GM18907 (cell line): Measurements from ENCODE around the gene TMEM178B.

Source experiments
- ATAC-seq: cut with Tn5 transposase; IDR thresholded peaks from one replicate; pipeline ENCODE4 v1.9.1; 2021; ENCODE audit warnings: mild to moderate bottlenecking, moderate library complexity; ENCODE audit not compliant: unreplicated experiment

The TMEM178B gene

DNA sequence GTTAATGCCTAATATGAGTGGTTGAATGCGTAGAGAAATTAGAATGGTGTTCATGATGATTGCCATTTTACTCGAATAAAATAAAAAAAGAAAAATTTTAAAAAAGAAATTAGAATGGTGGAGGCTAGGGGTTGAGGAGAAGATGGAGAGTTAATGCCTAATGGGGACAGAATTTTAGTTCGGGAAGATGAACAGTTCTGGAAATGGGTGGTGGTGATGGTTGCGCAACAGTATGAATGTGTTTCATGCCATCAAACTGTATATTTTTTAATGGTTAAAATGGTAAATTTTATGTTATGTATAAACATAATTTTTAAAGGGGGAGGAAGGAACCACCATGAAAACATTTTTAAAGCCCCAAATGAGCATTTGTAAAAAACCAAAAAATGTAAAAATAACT is 337.3 kb downstream of the TMEM178B start:
- ATAC-seq: no peak

- ATAC-seq: no peak
These were observed 342.1 kb downstream of the TMEM178B start for GRCh38 chr7:141415999-141416398.

- no peak for ATAC-seq
These were observed 342.9 kb downstream of the TMEM178B start for GRCh38 chr7:141416650-141417270.

- ATAC-seq: no peak
These were observed 343.6 kb downstream of the TMEM178B start for GRCh38 chr7:141417506-141417905.

GRCh38 chr7:141418066-141418465 is 344.2 kb downstream of the TMEM178B start:
- ATAC-seq: no peak

DNA sequence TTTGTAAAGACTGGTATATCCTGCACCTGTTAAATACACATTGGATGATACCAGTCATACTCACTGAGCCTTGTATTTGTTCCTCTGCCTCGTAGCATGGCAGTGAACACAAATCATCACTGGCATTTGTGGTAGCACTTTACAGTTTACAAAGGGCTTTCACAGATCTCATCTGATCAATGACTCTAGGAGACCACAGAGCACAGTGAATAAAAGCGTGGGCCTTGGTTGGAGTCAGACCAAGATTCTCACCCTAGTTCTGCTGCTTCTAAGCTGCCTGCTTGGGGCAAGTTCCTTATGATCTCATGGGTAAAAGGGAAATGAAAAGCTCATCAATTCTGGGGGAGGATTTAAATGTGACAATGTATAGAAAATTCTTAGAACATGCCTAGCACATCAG is 347.4 kb downstream of the TMEM178B start:
- ATAC-seq: no peak

- ATAC-seq: no peak
These were observed 353.3 kb downstream of the TMEM178B start for GRCh38 chr7:141427134-141427533.

DNA sequence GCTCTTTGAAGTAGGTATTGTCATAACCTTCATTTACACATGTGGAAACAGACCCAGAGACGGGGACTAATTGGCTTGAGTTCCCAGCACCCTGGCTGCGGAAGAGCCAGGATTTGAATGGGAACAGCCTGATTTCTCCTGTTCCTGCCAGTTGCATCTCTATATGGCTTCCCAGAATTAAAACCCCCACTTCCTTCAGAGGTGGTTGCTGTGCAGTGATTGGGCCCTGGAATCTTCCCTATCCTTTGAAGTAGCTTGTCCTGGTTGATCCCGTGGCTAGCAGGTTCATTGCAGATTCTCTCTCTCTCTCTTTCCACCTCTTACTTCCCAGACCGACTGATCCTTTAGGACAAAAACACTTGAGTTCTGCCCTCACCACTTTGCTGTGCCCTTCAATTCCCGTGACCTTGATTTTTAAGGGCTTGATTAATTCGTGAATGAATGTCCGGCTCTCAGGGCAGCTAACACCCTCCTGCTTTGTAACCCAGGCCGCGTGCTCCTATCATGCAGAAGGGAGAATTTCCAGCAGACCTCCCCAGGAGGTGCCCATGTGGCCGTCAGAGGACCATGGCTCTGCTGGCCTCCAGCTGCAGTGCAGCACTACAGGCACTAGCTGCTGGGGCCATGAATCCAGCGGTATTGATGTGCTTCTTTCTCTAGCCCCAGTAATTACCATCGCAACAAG is 356.7 kb downstream of the TMEM178B start:
- no peak for ATAC-seq

DNA sequence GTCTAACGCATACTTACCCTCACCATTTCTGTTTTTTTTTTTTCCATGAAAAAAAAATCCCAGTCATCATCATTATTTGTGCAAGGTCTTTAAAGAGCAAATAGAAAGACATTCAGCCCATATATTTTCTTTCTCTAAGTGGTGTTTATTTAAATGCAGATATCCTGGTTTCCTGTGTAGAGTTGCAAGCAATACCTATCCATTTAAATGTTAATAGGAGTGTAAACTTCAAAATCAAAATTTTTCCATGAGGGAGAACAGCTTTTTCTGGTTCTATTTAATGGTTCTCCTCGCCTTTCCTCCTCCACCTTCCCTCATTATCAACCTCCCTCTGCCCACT is 357.2 kb downstream of the TMEM178B start:
- ATAC-seq: no peak

DNA sequence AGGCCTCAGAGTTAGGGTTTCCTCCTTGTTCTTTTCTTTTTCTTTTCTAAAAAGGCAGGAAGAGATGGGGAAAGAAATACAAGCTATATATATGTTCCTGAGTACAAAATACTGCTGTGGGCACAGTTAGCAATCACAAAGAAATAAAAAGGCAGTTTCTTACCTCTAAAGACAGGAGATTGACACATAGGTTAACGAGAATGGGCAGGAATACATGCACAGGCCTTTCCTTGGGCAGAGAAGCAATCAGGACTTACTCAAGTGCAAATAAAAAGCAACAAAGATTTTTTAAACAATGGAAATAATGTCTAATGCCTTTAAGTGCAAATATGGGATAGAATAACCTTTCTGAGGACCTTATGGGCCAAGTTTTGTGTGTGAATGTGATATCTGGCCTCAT is 357.8 kb downstream of the TMEM178B start:
- ATAC-seq: no peak

DNA sequence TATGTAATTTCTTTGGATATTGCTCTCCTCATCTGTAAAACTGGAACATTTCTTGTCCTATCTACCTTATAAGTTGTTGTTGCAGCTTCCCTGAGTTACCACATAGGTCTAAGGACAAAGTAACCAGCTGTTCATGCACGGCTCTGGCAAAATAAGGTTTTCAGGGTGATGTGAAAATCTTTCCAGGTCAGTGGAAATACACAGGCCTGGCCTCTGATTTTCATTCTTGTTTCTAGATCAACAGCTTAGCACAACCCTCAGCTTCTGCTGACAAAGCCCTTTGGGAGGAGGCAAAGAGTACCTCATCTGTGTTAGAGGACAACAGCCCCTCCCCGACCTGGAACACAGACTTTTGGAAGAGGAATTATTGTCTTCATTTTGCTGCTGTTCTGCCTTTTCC is 359.8 kb downstream of the TMEM178B start:
- no peak for ATAC-seq

DNA sequence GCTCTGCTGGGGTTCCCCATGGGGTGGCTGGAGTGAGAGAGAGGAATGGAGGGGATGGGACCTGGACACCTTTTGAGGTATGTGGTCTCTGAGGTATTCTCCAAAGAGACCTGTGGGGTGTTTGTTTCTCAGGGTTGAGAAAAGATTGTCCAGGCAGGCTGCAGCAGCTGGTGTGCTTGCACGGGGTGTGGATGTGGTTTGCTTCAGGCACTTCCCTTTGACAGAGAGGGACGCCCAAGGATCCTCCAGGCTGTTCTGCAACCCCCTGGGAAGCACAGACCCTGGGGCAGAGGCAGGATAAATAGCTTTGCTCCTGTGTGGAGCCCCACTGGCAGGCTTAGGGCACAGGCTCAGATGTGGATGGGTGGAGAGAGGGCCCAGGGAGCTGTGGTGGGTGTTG is 362.3 kb downstream of the TMEM178B start:
- no peak for ATAC-seq

DNA sequence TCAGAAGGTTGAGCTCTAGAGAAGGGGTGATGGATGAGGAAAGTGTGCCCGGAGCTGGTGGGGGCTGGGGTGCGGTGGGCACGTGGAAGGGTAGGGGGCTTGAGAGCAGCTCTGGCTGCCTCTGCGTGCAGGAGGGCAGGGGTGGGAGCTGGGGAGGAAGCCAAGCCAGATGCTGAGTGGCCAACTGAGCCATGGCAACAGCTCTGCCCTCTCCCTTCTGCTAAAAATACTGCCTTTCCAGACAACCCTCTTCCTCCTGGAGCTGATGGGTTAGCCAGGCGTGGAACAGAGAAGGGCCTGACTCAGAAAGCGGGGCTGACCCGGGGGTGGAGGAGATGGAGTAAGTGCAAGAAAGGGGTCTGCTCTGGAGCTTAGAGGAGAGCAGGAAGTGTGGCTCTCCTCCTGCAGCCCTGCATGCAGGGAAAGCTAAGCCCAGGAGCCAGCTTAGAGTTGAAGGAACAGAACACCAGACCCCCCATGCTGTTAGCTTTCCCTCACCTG is 362.8 kb downstream of the TMEM178B start:
- no peak for ATAC-seq

DNA sequence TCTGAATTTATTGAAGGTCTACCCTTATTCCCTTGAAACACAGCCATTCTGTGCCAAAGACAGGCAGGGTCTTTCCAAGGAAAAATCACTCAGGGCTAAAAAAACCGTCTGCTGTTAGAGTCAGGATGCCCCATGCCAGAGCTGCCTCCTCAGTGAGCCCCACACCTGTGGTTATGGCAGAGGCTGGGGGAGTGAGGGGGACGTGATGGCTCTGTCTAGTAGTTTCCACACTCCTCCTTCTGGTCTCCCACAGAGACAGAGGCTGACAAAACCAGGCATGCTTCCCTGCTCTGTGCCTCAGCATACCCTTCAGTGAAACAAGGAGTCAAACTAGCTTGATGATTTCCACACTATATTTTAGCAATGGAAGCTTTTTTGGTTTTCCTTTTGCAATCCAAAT is 365.3 kb downstream of the TMEM178B start:
- no peak for ATAC-seq

DNA sequence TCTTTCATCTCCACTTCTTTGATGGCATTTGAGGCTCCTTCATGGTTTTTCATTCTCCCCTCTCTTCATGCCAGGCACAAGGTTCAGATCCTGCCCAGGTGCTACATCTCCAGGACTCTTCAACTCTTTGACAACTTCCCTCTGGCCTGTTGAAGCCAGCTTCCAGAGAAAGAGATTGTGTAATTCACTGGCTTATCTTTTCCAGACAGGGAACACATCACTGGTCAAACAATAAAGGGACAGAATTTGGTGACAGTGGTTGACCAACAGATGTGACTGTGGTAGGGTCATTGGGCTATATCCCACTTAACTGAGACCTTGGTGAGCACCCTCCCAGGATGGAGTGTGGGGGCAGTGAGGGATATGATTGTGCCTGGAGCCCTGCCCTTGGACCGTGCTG is 365.9 kb downstream of the TMEM178B start:
- ATAC-seq: no peak

DNA sequence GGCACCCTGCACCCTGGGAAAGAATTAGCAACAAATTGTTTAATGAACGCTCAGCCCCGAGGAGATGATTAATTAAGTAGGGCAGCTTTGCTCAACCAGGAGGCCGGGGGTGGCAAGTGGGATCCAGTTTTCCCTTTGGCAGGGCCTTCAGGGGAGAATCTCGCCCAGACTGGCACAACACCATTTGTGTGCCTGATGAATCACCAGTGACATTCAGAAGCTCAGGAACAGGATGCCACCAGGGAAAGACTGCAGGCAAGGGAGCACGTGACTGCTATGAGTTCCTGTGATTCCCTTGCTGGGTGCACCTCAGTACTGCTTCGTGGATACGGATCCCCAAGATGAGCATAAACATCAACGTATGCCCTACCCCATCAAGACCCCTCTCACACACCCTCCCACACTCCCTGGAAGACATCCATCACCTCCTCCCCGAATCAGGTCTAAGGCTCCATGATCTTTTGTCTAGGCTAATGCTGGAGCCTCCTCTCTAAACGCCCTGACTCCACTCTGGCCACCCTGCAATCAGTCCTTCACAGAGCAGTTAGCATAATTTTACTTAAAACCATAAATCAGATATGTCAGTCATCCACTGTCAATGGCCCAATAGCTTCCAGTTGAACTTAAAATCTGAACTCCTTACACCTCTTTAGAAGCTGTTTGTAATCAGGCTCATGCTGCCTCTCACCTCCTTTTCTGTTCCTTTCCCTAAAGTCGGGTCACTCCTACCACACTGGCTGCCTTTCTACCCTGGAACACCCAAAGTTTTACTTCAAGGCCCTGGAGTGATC is 368.2 kb downstream of the TMEM178B start:
- ATAC-seq: no peak

DNA sequence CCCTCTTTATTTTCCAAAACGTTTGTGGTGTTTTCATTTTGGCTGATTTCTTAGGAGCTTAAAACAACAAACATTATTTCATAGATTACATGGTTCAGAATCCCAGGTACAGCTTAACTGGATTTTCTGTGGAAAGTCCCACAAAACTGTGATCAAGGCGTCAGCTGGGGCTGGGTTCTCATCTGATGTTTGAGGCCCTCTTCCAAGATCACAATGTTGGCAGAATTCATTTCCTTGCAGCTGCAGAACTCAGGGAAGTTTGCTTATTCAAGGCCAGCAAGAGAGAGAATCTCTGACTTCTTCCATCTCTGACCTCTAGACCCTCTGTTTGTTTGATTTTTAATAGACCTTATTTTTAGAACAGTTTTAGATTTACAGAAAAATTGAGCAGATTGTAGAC is 368.9 kb downstream of the TMEM178B start:
- ATAC-seq: no peak

DNA sequence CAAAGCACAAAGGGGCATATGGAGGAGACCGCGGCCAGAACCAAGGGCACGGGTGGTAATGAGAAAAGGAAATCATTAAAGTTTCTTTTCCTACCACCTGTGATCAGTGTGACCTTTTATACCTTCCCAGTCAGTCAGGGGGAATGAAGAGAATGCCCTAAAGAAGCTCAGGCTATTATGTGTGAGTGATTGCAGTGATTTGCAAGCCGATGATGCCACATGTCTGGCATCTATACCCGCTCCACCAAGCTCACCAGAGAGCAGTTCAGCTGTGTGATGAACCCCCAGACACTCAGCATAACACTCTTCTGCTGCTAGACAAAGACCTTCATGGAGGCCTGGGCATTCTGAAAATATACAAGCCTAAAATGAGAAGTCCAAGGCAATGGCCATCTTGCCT is 371.1 kb downstream of the TMEM178B start:
- ATAC-seq: no peak

- ATAC-seq: no peak
These were observed 377.4 kb downstream of the TMEM178B start for GRCh38 chr7:141451232-141451631.

GRCh38 chr7:141452911-141453310 is 379.0 kb downstream of the TMEM178B start:
- no peak for ATAC-seq

GRCh38 chr7:141454338-141454737 is 380.5 kb downstream of the TMEM178B start:
- ATAC-seq: no peak

GRCh38 chr7:141455723-141456122 is 381.9 kb downstream of the TMEM178B start:
- no peak for ATAC-seq
